K562 (cell line): Measurements from ENCODE around the gene AGRN. TPM values are rescaled to one million over a fixed set of nuclear protein-coding genes. Genes with fewer than 3 reads are reported as not detected.
A peak's percentile ranks its signal among the peaks of the same experiment; 100 is the strongest.

Experiments
- ATF1 ChIP-seq, 2 experiments: fragments of 450-650 bp in 1 of 2; IDR thresholded peaks; 2 replicates each; pipeline ENCODE4 v1.6.1; 2016; ENCODE audit warnings: missing compliant biosample characterization in 1 of 2, missing genetic modification characterization in 1 of 2
- CEBPZ ChIP-seq: fragments of 150-350 bp; IDR thresholded peaks from 2 replicates; pipeline ENCODE4 v1.6.1; 2014; ENCODE audit warnings: low read depth, mild to moderate bottlenecking, low read length, borderline replicate concordance
- E2F1 ChIP-seq: sonication (generic); formaldehyde crosslinking; IDR thresholded peaks from 2 replicates; pipeline ENCODE4 v1.8.1; 2023; ENCODE audit warnings: mild to moderate bottlenecking, missing genetic modification reagents, moderate library complexity
- E2F6 ChIP-seq, 2 experiments: IDR thresholded peaks; 2 replicates each; pipeline ENCODE4 v1.6.1; 2011; ENCODE audit warnings: borderline replicate concordance in 1 of 2, control low read depth in 1 of 2, low read depth in 1 of 2, low read length in 1 of 2, mild to moderate bottlenecking in 1 of 2, mixed read lengths in 1 of 2, moderate library complexity in 1 of 2; ENCODE audit not compliant: insufficient read depth in 1 of 2, insufficient read length in 1 of 2, poor library complexity in 1 of 2, severe bottlenecking in 1 of 2; ENCODE audit errors: extremely low read depth in 1 of 2
- HDAC2 ChIP-seq: fragments of 450-650 bp; IDR thresholded peaks from 2 replicates; pipeline ENCODE4 v1.6.1; 2016; ENCODE audit warnings: mild to moderate bottlenecking
- HMGXB4 ChIP-seq: sonication (generic); formaldehyde crosslinking; IDR thresholded peaks from 2 replicates; pipeline ENCODE4 v1.8.1; 2023; ENCODE audit warnings: mild to moderate bottlenecking, missing genetic modification reagents
- MTA1 ChIP-seq: fragments of 450-650 bp; IDR thresholded peaks from 2 replicates; pipeline ENCODE4 v1.6.1; 2017; ENCODE audit warnings: borderline replicate concordance
- MTA2 ChIP-seq: fragments of 450-650 bp; IDR thresholded peaks from 2 replicates; pipeline ENCODE4 v1.6.1; 2016; ENCODE audit warnings: low read depth
- NRF1 ChIP-seq, 2 experiments: fragments of 450-650 bp; IDR thresholded peaks in 1 of 2; conservative IDR thresholded peaks in 1 of 2; 2 replicates each; pipeline ENCODE4 v1.6.1; 2014; ENCODE audit warnings: mild to moderate bottlenecking in 2 of 2
- PHF20 ChIP-seq: fragments of 450-650 bp; IDR thresholded peaks from 2 replicates; pipeline ENCODE4 v1.6.1; 2018; ENCODE audit not compliant: partially characterized antibody
- SMAD2 ChIP-seq: fragments of 150-350 bp; IDR thresholded peaks from 2 replicates; pipeline ENCODE4 v1.6.1; 2014; ENCODE audit warnings: low read depth, mild to moderate bottlenecking, low read length
- SREBF1 ChIP-seq: fragments of 150-350 bp; IDR thresholded peaks from 2 replicates; pipeline ENCODE4 v1.6.1; 2014; ENCODE audit warnings: antibody characterized with exemption, low read depth, low read length, borderline replicate concordance
- SREBF2 ChIP-seq: sonication (generic); formaldehyde crosslinking; IDR thresholded peaks from 2 replicates; pipeline ENCODE4 v1.4.0; 2020; ENCODE audit warnings: mild to moderate bottlenecking, missing genetic modification reagents
- TAF7 ChIP-seq: fragments of 450-650 bp; IDR thresholded peaks from 2 replicates; pipeline ENCODE4 v1.6.1; 2016; ENCODE audit warnings: missing genetic modification characterization, missing compliant biosample characterization
- TFAP4 ChIP-seq: sonication (generic); formaldehyde crosslinking; IDR thresholded peaks from 2 replicates; pipeline ENCODE4 v1.8.0; 2022; ENCODE audit warnings: missing genetic modification reagents, mild to moderate bottlenecking, moderate library complexity, borderline replicate concordance
- ZNF143 ChIP-seq: sonication (generic); formaldehyde crosslinking; IDR thresholded peaks from 2 replicates; pipeline ENCODE4 v1.9.0; 2022; ENCODE audit warnings: mild to moderate bottlenecking, missing genetic modification reagents
- ZNF197 ChIP-seq: fragments of 200-800 bp; sonication (Bioruptor generic); IDR thresholded peaks from 2 replicates; pipeline ENCODE4 v1.6.1; 2016; ENCODE audit warnings: low read depth, missing genetic modification characterization, missing compliant biosample characterization
- ZNF511 ChIP-seq: sonication (generic); formaldehyde crosslinking; IDR thresholded peaks from 2 replicates; pipeline ENCODE4 v1.8.0; 2022; ENCODE audit warnings: mild to moderate bottlenecking, missing genetic modification reagents
- polyA plus RNA-seq, 8 experiments: library from polyadenylated mRNA; depleted of rRNA in 4 of 8; stranded (reverse) in 5 of 8; unstranded in 3 of 8; fragments of >200 nt; fragmentation: Nextera tagmentation in 2 of 8; fragmentation: Illumina TruSeq in 1 of 8; extraction: Ambion mirVana in 2 of 8; extraction: Trizol in 1 of 8; gene quantifications; 2 replicates each; pipeline versions ENCODE4 v1.2.1 to v1.2.3, GENCODE V29; 2011 to 2014; ENCODE audit warnings: inconsistent platforms in 1 of 8, missing spikeins in 1 of 8
- total RNA-seq, 7 experiments: library from RNA; depleted of rRNA in 6 of 7; stranded (reverse); fragments of >200 nt in 6 of 7; fragmentation: Illumina TruSeq in 2 of 7; extraction: Trizol in 2 of 7; gene quantifications; 2 replicates each; pipeline versions ENCODE4 v1.2.1 to v1.2.3, GENCODE V29; 2011 to 2021; ENCODE audit warnings: low replicate concordance in 1 of 7

Gene AGRN
- total and polyA plus RNA-seq, 9 of the 15 experiments (the other 6 are each of a cell fraction or from before 2014, with no cell fraction given), result 0.04 to 111 (median 18.1) TPM

GRCh38 chr1:1058921-1059493 lies 39.1 kb downstream of the AGRN start (continued):
- no peak for TF ChIP-seq E2F1 (CRISPR knock-in tag)
- TF ChIP-seq ATF1 (CRISPR knock-in tag; IDR thresholded peaks at IDR 0.05), result no peak
- no peak for TF ChIP-seq ATF1 (tag; IDR thresholded peaks at IDR 0.05)
- TF ChIP-seq TAF7 (tag), result 0 out of 2 replicates have a peak, but pooled peaks have one; percentile 10
- peak; percentile 31 to 52 for TF ChIP-seq E2F6 (IDR thresholded peaks at IDR 0.05; ENCODE audit: borderline replicate concordance in 1 of 2, extremely low read depth in 1 of 2, insufficient read depth in 1 of 2, insufficient read length in 1 of 2, low read depth in 1 of 2, low read length in 1 of 2, poor library complexity in 1 of 2, severe bottlenecking in 1 of 2)
- TF ChIP-seq HMGXB4, result 0 out of 2 replicates have a peak, but pooled peaks have one; percentile 41
- peak; percentile 30; the same call in 1 of the 2 replicates for TF ChIP-seq HDAC2
- no peak for TF ChIP-seq ZNF197 (CRISPR knock-in tag)
- peak in 1 of 2 experiments; percentile 47; a peak in 3 of 4 replicates for TF ChIP-seq NRF1 (conservative IDR thresholded peaks at IDR 0.05 in 1 of 2, IDR thresholded peaks at IDR 0.05 in 1 of 2)
- TF ChIP-seq CEBPZ, result no peak
- TF ChIP-seq SREBF2 (CRISPR knock-in tag), result no peak
- no peak for TF ChIP-seq MTA2
- 0 out of 2 replicates have a peak, but pooled peaks have one; percentile 22 for TF ChIP-seq MTA1
- TF ChIP-seq SREBF1, result no peak
- TF ChIP-seq SMAD2, result no peak
- TF ChIP-seq PHF20, result peak; percentile 58
- TF ChIP-seq ZNF143 (CRISPR knock-in tag), result no peak
- TF ChIP-seq ZNF511, result peak; percentile 29; the same call in 1 of the 2 replicates
- peak; percentile 11 for TF ChIP-seq TFAP4 (CRISPR knock-in tag)
